Endothelial cell of umbilical vein (primary cell): ENCODE results near the gene ULBP1. TPM values are rescaled to one million over a fixed set of nuclear protein-coding genes. Genes with fewer than 3 reads are reported as not detected.
"Not testable (repeated sequence)": the region's sequence is repeated elsewhere in the genome, so short reads cannot be mapped to it uniquely, and the experiment has no call there.

ENCODE experiments used
- BruUV-seq: library from RNA; stranded (reverse); fragments of 400-500 nt; replicated peaks from 2 replicates; lab custom pipeline; 2021; lab: Mats Ljungman, UMichigan
- CTCF ChIA-PET: fragments of 300-600, 350-600 bp; sonication (Branson Sonifier 250); formaldehyde crosslinking; loops from one replicate; lab custom pipeline; 2021; ENCODE audit warnings: antibody characterized with exemption, inconsistent platforms; lab: Charles Lee
- POLR2A ChIA-PET: fragments of 300-600, 350-600 bp; sonication (Branson Sonifier 250); formaldehyde crosslinking; loops from one replicate; lab custom pipeline; 2021; ENCODE audit warnings: antibody characterized with exemption, inconsistent platforms; lab: Charles Lee
- DNase-seq: peaks from one replicate; pipeline ENCODE4 v3.0.0-alpha.2; 2011; ENCODE audit warnings: low read depth, low spot score
- FAIRE-seq: peaks from 2 replicates; lab custom pipeline; 2011; peaks lifted over from hg19 to GRCh38; lab: Jason Lieb, UNC
- H2AFZ ChIP-seq: 2 replicates; pipeline ENCODE4 v1.6.0; 2012; ENCODE audit warnings: low read depth, low read length, control low read depth, inconsistent platforms
- H3K27ac ChIP-seq: 2 replicates; pipeline ENCODE4 v1.5.1; 2011; ENCODE audit warnings: low read depth, mild to moderate bottlenecking, control low read depth, low read length, moderate library complexity; ENCODE audit not compliant: insufficient read depth
- H3K27me3 ChIP-seq, 2 experiments: 2 replicates each; pipeline versions ENCODE4 v1.6.0 to v1.6.1; 2011; ENCODE audit warnings: low read length in 2 of 2, mixed read lengths in 1 of 2; ENCODE audit not compliant: control insufficient read depth in 2 of 2, insufficient read depth in 2 of 2
- H3K36me3 ChIP-seq, 2 experiments: 2 replicates in 1 of 2; 3 replicates in 1 of 2; pipeline ENCODE4 v1.5.1; 2011; ENCODE audit warnings: low read length in 2 of 2, mild to moderate bottlenecking in 1 of 2, moderate library complexity in 1 of 2; ENCODE audit not compliant: control insufficient read depth in 2 of 2, insufficient read depth in 2 of 2; ENCODE audit errors: extremely low read depth in 1 of 2
- H3K4me1 ChIP-seq: 3 replicates; pipeline ENCODE4 v1.5.1; 2011; ENCODE audit warnings: mild to moderate bottlenecking, low read length; ENCODE audit not compliant: control insufficient read depth, insufficient read depth; ENCODE audit errors: extremely low read depth
- H3K4me2 ChIP-seq: 2 replicates; pipeline ENCODE4 v1.6.1; 2011; ENCODE audit warnings: low read length, control low read depth, mixed read lengths; ENCODE audit not compliant: insufficient read depth
- H3K4me3 ChIP-seq, 3 experiments: fragments of 200-600 bp in 1 of 3; sonication (generic), shearing (Covaris generic) in 1 of 3; replicated peaks in 1 of 3; 2 replicates each; pipeline ENCODE4 v1.5.1; 2011 to 2016; ENCODE audit warnings: control low read depth in 3 of 3, low read length in 3 of 3, mild to moderate bottlenecking in 2 of 3, inconsistent platforms in 1 of 3, low read depth in 1 of 3, moderate library complexity in 1 of 3; ENCODE audit not compliant: insufficient read depth in 1 of 3
- H3K79me2 ChIP-seq: 2 replicates; pipeline ENCODE4 v1.6.0; 2012; ENCODE audit warnings: low read length, inconsistent platforms; ENCODE audit not compliant: control insufficient read depth, insufficient read depth
- H3K9ac ChIP-seq: replicated peaks from 2 replicates; pipeline ENCODE3; 2011; ENCODE audit warnings: low read length, control low read depth; ENCODE audit not compliant: insufficient read depth; ENCODE audit errors: extremely low read depth
- H3K9me1 ChIP-seq: replicated peaks from 3 replicates; pipeline ENCODE4 v1.6.0; 2011; ENCODE audit warnings: mild to moderate bottlenecking, low read length; ENCODE audit not compliant: control insufficient read depth, insufficient read depth; ENCODE audit errors: extremely low read depth
- H3K9me3 ChIP-seq: replicated peaks from 2 replicates; pipeline ENCODE4 v1.5.1; 2012; ENCODE audit warnings: low read length, inconsistent platforms; ENCODE audit not compliant: control insufficient read depth, insufficient read depth
- H4K20me1 ChIP-seq: replicated peaks from 2 replicates; pipeline ENCODE3; 2011; ENCODE audit warnings: mild to moderate bottlenecking, low read length; ENCODE audit not compliant: control insufficient read depth, insufficient read depth; ENCODE audit errors: extremely low read depth
- EZH2 ChIP-seq: IDR thresholded peaks from 2 replicates; pipeline ENCODE4 v1.6.1; 2012; ENCODE audit warnings: borderline replicate concordance, low read depth, mild to moderate bottlenecking, moderate library complexity, low read length, inconsistent platforms; ENCODE audit not compliant: severe bottlenecking
- dilution Hi-C: fragments of 300-500 bp; cut with MboI; formaldehyde crosslinking; loops from one replicate; pipeline ENCODE4 v1.15.0; 2019; ENCODE audit warnings: low sequenced_read_pairs; ENCODE audit not compliant: extremely low pct_ligation_motif_present
- intact Hi-C: fragments of 100-400 bp; cut with micrococcal nuclease; formaldehyde crosslinking; loops from one replicate; pipeline ENCODE4 v1.10.0; 2022
- polyA plus RNA-seq, 4 experiments: library from polyadenylated mRNA; depleted of rRNA in 3 of 4; stranded (reverse) in 3 of 4; unstranded in 1 of 4; fragments of >200 nt; gene quantifications; 2 replicates each; pipeline versions ENCODE4 v1.2.1 to v1.2.3, GENCODE V29; 2011 to 2012; ENCODE audit warnings: missing spikeins in 1 of 4
- total RNA-seq: library from RNA; stranded (reverse); gene quantifications from 2 replicates; pipeline ENCODE4 v1.2.3, GENCODE V29; 2021

ULBP1 gene
- total and polyA plus RNA-seq, 2 donors (not counting 3 experiments of a cell fraction or from before 2014, with no cell fraction given) = 0.33 to 1.4 TPM

- POLR2A ChIA-PET, H3K36me3 ChIP-seq, H3K4me3 ChIP-seq, H3K9ac ChIP-seq, dilution Hi-C loops, H3K4me1 ChIP-seq, H3K4me2 ChIP-seq, DNase-seq, H2AFZ ChIP-seq, H3K27ac ChIP-seq, BruUV-seq, H3K9me1 ChIP-seq, CTCF ChIA-PET, intact Hi-C loops, H3K9me3 ChIP-seq, H4K20me1 ChIP-seq, H3K79me2 ChIP-seq: not testable (repeated sequence)
- FAIRE-seq = peak; percentile 71
- TF ChIP-seq EZH2 = peak; percentile 28
- H3K27me3 ChIP-seq = peaks cover 30 to 53% of the 10 kb centered on the region in 2 experiments
These were observed 9.8 kb upstream of the ULBP1 start for GRCh38 chr6:149953934-149954327.

- FAIRE-seq, H3K4me2 ChIP-seq, POLR2A ChIA-PET, BruUV-seq, DNase-seq, H3K27ac ChIP-seq, H3K9me3 ChIP-seq, intact Hi-C loops, H3K9ac ChIP-seq, H3K9me1 ChIP-seq, dilution Hi-C loops, CTCF ChIA-PET, H3K4me1 ChIP-seq, H3K4me3 ChIP-seq, H3K79me2 ChIP-seq, H3K36me3 ChIP-seq, H2AFZ ChIP-seq, H4K20me1 ChIP-seq: not testable (repeated sequence)
- peaks cover 30 to 53% of the 10 kb centered on the region in 2 experiments for H3K27me3 ChIP-seq
These were observed 9.3 kb upstream of the ULBP1 start for GRCh38 chr6:149954328-149954983.

- intact Hi-C loops, POLR2A ChIA-PET: not testable (repeated sequence)
These were observed 8.6 kb upstream of the ULBP1 start for GRCh38 chr6:149954984-149955653.

More at GRCh38 chr6:149954984-149955653, 8.6 kb upstream of the ULBP1 start:
- H3K79me2 ChIP-seq, H3K4me2 ChIP-seq, H3K4me1 ChIP-seq, H3K9me1 ChIP-seq, H3K4me3 ChIP-seq, H3K9me3 ChIP-seq, DNase-seq, H3K36me3 ChIP-seq, H2AFZ ChIP-seq, BruUV-seq, H4K20me1 ChIP-seq, H3K9ac ChIP-seq, dilution Hi-C loops, CTCF ChIA-PET, H3K27ac ChIP-seq: not testable (repeated sequence)
- peaks cover 30 to 52% of the 10 kb centered on the region in 2 experiments for H3K27me3 ChIP-seq
- FAIRE-seq = peak; percentile 53
